ENCODE results near the gene POU3F1.

The POU3F1 gene

GRCh38 chr1:38046333-38046883 lies at the start of gene POU3F1:
Gene POU3F1 (minus strand): TSS chr1:38046793. CDS start chr1:38046743, 50 bp downstream.
- DNase-seq, result no peak

DNA sequence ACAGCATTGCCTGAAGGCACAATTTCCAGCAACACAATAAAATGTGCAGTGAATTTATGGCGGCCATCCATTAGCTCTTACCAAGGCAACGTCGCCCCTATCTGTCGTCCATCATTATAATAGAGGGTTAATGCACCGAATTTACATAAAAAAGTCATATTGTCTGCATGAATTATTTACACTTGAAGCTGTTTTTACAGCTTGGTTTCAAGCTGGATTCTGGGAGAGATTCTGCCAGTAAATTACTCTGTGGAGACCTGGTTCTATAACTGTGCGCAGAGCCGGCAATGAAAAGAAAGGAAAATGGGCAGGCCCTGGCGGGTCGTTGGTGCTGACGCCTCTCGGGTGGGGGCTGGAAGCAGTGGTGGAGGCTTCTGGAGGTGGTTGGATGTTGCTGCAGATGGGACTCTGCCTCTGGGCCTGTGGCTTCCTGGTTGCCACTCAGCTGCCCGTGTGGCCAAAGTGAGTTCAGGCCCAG lies 48.9 kb upstream of the POU3F1 start:
- DNase-seq, result no peak

GRCh38 chr1:38094711-38095290 lies 48.2 kb upstream of the POU3F1 start:
- DNase-seq, result no peak

GRCh38 chr1:38093569-38094520 lies 47.3 kb upstream of the POU3F1 start:
- DNase-seq, result no peak

- no peak for DNase-seq
Observed at GRCh38 chr1:38092256-38092655, 45.7 kb upstream of the POU3F1 start.

DNA sequence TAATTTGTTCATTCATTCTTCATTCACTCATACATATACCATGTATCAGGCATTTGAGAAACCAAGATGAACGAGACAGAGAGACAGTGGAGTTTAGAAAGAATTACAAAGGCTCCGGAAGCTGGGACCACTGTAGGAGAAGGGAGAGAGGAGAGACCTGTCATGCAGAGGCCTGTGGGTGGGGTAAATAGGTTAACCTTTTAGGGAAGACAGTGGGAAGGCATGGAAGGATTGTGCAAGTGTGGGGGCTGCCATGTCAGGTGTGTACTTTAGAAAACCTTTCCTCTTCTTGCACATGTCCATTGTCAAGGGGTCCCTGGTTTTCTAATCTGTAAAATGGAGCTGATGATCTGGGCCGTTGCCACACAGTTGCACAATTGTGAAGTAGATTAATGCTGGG lies 44.2 kb upstream of the POU3F1 start:
- no peak for DNase-seq

DNA sequence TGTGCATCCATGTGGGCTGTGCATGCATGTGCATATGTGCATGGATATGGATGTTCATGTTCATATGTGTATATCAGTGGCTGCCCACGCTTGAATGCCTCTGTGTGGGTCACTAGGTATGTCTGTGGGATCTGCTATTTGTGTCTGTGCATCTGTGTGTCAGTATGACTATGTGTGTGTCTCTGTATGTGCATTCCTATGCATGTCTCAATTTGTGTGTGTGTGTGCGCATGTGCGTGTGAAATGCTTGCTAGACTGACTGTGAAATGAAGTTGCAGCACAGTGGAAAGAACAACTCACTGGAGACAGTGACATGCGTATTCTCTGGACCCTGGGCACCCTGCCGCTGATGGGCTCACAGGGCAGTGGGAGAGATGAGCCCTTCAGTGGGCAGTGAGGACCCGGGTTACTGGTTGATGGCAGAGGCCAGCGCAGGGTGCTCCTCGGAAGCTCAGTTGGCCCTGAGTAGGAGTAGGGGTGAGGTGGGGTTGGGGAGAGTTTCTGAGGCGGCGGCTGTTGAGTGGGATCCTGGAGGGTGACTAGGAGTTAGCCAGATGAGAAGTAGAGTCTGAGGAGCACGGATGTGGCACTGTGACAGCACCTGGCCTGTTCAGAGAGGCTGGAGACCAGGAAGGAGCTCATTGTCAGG lies 43.2 kb upstream of the POU3F1 start:
- DNase-seq, result no peak

DNA sequence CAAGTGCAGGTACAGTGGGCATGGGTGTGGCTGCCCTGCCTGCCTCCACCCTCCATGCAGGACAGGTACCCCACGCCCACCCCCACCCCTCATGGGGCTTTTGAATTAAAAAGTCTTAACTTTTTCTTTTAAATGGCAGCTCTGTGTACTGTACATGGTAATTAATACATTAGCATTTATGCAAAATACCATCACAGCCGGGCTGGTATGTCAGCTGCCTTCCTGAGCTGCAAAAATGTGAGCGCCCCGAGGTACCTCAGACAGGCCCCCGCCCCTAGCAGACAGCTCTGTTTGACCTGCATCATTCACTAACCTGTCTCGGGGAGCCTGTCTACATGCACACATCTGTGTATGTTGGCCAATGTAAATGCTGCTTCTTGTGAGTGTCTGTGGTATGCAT lies 42.2 kb upstream of the POU3F1 start:
- no peak for DNase-seq

- DNase-seq, result no peak
Observed at GRCh38 chr1:38088366-38088765, 41.8 kb upstream of the POU3F1 start.

- DNase-seq, result no peak
Observed at GRCh38 chr1:38087676-38088075, 41.1 kb upstream of the POU3F1 start.

DNA sequence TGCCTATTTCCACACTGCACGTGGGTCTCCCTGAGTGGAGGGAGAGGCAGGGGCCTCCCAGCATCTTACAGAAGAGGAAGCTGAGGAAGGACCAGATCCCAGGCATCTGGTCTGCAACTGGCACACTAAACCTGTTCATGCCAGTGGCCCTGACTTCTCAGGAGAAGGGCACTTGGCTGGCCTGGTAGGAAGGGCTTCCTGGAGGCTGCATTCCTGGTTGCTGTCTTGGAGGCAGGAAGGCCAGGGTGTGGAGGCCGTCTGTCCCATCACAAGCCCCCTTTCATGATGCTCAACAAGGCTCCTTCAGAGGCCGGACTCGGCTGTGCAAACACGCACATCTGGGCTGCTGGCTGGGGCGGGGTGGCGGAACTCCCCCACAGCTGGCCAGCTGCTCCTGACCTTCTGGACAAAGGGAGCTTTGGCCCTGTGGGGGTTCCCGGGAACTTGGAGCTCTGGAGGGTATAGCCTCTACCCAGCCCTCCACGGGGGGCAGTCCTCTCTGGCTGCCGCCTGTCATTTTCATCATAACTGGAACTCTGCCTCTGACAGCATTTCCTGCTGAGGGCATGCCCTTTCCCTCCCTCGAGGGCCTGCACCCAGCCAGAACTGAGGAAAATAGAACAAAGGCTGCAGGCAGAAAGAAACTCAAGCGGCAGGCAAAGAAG lies 39.2 kb upstream of the POU3F1 start:
- no peak for DNase-seq

DNA sequence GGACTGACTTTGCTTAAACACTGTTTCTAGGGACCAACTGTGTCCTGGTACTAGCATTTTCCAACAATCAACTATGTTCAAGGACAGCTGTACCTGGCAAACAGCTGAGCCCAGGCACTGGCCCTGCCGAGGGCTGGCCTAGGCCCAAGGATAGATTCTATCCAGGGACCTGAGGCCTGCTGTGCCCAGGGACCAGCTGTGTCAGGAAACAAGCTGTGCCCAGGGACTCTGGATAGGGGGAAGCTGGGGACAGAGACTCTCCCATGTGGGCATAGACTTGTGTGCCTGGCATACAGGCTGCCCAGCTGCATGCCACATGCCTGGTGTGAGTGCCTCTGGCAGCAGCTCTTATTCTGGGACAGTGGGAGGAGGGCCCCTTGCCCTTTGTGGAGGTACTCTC lies 38.1 kb upstream of the POU3F1 start:
- DNase-seq, result no peak

DNA sequence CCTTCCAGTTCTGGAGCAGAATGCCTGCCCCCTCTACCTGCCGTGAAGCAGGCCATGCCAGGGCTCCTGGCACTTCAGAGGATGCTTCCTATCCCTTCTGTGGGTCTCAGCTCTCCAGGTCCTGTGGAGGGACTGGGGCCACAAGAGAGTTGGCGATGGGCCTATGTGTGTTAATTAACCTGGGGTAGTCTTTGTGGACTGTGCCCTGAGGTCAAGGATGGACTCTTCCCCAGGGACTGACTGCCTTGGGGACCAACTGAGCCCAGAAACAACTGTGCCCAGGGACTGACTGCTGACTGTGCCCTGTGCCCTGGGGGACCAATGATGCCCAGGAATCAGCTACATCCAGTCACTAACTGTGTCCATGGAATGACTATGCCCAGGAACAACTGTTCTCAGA lies 37.5 kb upstream of the POU3F1 start:
- DNase-seq, result no peak

GRCh38 chr1:38083541-38083940 lies 36.9 kb upstream of the POU3F1 start:
- no peak for DNase-seq

DNA sequence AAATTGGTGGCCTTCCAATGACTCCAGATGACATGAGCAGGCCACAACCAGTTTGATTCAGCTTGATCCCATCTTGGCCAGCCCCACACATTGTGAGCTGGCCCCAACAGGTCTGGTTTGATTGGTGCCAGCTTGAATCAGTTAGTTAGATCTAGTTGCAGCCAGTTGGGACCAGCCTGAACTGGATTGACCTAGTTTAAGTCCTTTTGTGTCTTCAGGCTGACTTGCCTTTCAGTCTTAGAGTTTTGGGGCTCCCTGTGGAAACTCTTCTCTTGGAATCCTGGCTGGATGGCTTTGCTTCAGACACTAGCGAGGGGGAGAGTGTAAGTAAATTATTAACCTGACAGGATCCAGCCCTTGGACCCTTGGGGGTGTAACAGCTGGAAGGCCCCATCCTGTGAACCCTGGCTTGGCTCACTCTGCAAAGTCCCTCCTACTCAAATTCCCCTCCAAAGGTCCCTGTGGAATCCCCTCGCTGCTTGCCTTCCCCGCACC lies 36.2 kb upstream of the POU3F1 start:
- DNase-seq, result no peak

GRCh38 chr1:38079019-38079418 lies 32.4 kb upstream of the POU3F1 start:
- DNase-seq, result no peak

DNA sequence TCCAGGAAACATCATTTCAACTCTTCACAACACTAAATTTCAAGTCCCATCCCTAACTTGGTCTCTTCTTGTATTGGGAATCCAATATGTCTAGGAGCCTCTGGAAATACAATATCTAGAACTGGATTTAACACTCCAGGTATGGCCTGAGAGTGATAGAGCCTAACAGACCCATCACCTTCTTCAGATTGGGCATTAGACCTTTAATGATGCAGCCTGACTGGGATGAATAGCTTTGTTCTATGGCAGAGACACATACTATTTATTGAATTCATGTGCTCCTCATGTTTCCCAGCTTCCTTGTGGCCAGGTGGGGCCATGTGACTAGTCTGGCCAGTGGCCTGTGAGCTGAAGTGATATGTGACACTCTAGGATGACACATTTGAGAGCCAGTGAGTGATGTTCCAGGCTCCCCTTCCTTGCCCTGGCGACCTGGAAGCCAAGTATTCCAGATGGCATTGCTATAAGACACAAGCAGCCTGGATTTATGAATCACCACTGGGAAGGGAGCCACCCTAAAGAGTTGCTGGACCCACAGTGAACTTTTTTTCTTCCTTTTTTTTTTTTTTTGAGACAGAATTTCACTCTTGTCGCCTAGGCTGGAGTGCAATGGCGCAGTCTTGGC lies 31.0 kb upstream of the POU3F1 start:
- DNase-seq, result no peak

- no peak for DNase-seq
Observed at GRCh38 chr1:38076455-38076854, 29.9 kb upstream of the POU3F1 start.

GRCh38 chr1:38076038-38076437 lies 29.4 kb upstream of the POU3F1 start:
- no peak for DNase-seq

GRCh38 chr1:38075191-38075590 lies 28.6 kb upstream of the POU3F1 start:
- no peak for DNase-seq

DNA sequence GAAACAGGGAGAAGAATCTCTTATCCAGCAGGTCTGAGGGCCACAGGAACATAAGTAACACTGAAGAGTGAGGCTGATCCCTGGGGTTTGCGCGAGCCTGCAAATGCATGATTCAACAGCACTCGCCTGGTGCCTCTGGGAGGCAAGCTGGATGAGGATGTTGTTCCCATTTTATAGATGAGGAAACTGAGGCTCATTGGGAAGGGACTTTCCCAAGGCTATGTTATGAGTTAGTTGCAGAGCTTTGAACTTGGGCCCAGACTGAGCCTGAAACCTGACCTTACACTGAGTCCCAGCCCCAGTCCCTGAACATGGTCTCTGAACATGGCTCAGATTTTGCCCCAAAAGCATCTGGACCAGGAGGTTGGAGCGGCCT lies 27.7 kb upstream of the POU3F1 start:
- DNase-seq, result no peak

All from CD4-positive, alpha-beta T cell treated with Interleukin-4 for 1 hour (primary cell).